ENCODE measurements around the gene TRIP4. TPM values are rescaled to one million over a fixed set of nuclear protein-coding genes. Genes with fewer than 3 reads are reported as not detected.

Gene TRIP4
- total and polyA plus RNA-seq, 2 of the 8 experiments (the other 6 are each of a cell fraction or from before 2014, with no cell fraction given), result 6.2 to 18.9 TPM

- TF ChIP-seq SIX5 (IDR thresholded peaks at IDR 0.05; ENCODE audit: low read depth, low read length) (no peak), MAFK (IDR thresholded peaks at IDR 0.05; ENCODE audit: low read depth, low read length) (no peak), RNF2 (IDR thresholded peaks at IDR 0.05; ENCODE audit: borderline replicate concordance, low read depth, low read length, missing control alignments, poor library complexity, severe bottlenecking) (no peak), GTF2F1 (IDR thresholded peaks at IDR 0.05; ENCODE audit: borderline replicate concordance, low read depth, low read length) (peak; percentile 90; the same call in 1 of the 2 replicates), BACH1 (IDR thresholded peaks at IDR 0.05; ENCODE audit: low read length) (no peak), CHD7 (IDR thresholded peaks at IDR 0.05; ENCODE audit: insufficient replicate concordance, low read length) (no peak), FOSL1 (IDR thresholded peaks at IDR 0.05; ENCODE audit: insufficient read depth, low read depth, low read length) (no peak), CTBP2 (IDR thresholded peaks at IDR 0.05; ENCODE audit: borderline replicate concordance, insufficient read depth, insufficient read length, low read length) (no peak), JUND (IDR thresholded peaks at IDR 0.05; ENCODE audit: low read length) (no peak), SUZ12 (IDR thresholded peaks at IDR 0.05; ENCODE audit: low read length) (no peak)
Observed at GRCh38 chr15:64381000-64381751, 6.5 kb upstream of the TRIP4 start, which contains the start of gene PCLAF (continued).
